Panc1 (cell line): ENCODE measurements around the gene ATRN. TPM values are rescaled to one million over a fixed set of nuclear protein-coding genes. Genes with fewer than 3 reads are reported as not detected.

ENCODE experiments used
- ATAC-seq: fragments of 200-7000 bp; cut with Tn5 transposase; 2 replicates; pipeline ENCODE4 v1.9.1; 2020; ENCODE audit warnings: mild to moderate bottlenecking, moderate library complexity
- BruUV-seq: library from RNA; stranded (reverse); fragments of 400-500 nt; replicated peaks from 2 replicates; lab custom pipeline; 2021; lab: Mats Ljungman, UMichigan
- CTCF ChIA-PET: fragments of 300-600 bp; sonication (Branson Sonifier 250); formaldehyde crosslinking; loops from one replicate; lab custom pipeline; 2022; ENCODE audit warnings: antibody characterized with exemption; lab: Charles Lee
- POLR2A ChIA-PET: fragments of 300-600 bp; sonication (Branson Sonifier 250); formaldehyde crosslinking; loops from one replicate; lab custom pipeline; 2022; ENCODE audit warnings: antibody characterized with exemption; lab: Charles Lee
- DNase-seq: peaks from one replicate; pipeline ENCODE4 v3.0.0-alpha.2; 2010; ENCODE audit warnings: low read depth, low spot score
- H3K27ac ChIP-seq: 2 replicates; pipeline ENCODE4 v1.5.1; 2011; ENCODE audit warnings: mild to moderate bottlenecking, low read length, inconsistent platforms
- H3K27me3 ChIP-seq: fragments of 200-500 bp; sonication (Bioruptor generic); 2 replicates; pipeline ENCODE4 v1.6.0; 2014; ENCODE audit warnings: low read length, inconsistent platforms; ENCODE audit not compliant: control insufficient read depth, insufficient read depth
- H3K36me3 ChIP-seq: fragments of 200-500 bp; sonication (Bioruptor generic); 2 replicates; pipeline ENCODE4 v1.5.1; 2014; ENCODE audit warnings: inconsistent platforms, mild to moderate bottlenecking, low read length, moderate library complexity; ENCODE audit not compliant: control insufficient read depth, insufficient read depth
- H3K4me1 ChIP-seq: 2 replicates; pipeline ENCODE4 v1.5.1; 2011; ENCODE audit warnings: inconsistent platforms, mild to moderate bottlenecking, low read length, moderate library complexity; ENCODE audit not compliant: control insufficient read depth, insufficient read depth
- H3K4me3 ChIP-seq, 2 experiments: 2 replicates each; pipeline ENCODE4 v1.5.1; 2011 to 2012; ENCODE audit warnings: low read depth in 2 of 2, low read length in 2 of 2, mild to moderate bottlenecking in 2 of 2, inconsistent platforms in 1 of 2, moderate library complexity in 1 of 2
- H3K9me3 ChIP-seq: fragments of 200-500 bp; sonication (Bioruptor generic); 2 replicates; pipeline ENCODE4 v1.5.1; 2014; ENCODE audit warnings: low read depth, mild to moderate bottlenecking, inconsistent platforms, low read length, moderate library complexity; ENCODE audit not compliant: control insufficient read depth, insufficient read depth
- POLR2AphosphoS5 ChIP-seq: IDR thresholded peaks from 2 replicates; pipeline ENCODE4 v1.6.1; 2012; ENCODE audit warnings: mild to moderate bottlenecking, low read depth, low read length, moderate library complexity
- REST ChIP-seq, 2 experiments: IDR thresholded peaks; 2 replicates each; pipeline ENCODE4 v1.6.1; 2011 to 2012; ENCODE audit warnings: low read depth in 2 of 2, control low read depth in 1 of 2, low read length in 1 of 2, mild to moderate bottlenecking in 1 of 2, moderate library complexity in 1 of 2; ENCODE audit not compliant: insufficient read depth in 1 of 2
- SIN3A ChIP-seq: IDR thresholded peaks from 2 replicates; pipeline ENCODE4 v1.6.1; 2012; ENCODE audit warnings: low read depth, mild to moderate bottlenecking, low read length, moderate library complexity, borderline replicate concordance; ENCODE audit not compliant: insufficient read depth
- TCF7L2 ChIP-seq: IDR thresholded peaks from 2 replicates; pipeline ENCODE4 v1.6.1; 2011; ENCODE audit warnings: mild to moderate bottlenecking, low read depth, low read length, inconsistent platforms
- in situ Hi-C: cut with HindIII; loops from 2 replicates; pipeline ENCODE4 v1.10.0; 2016; ENCODE audit warnings: low sequenced_read_pairs, low pct_unique_long_range_greater_than_20kb
- intact Hi-C: fragments of 100-400 bp; cut with micrococcal nuclease; formaldehyde crosslinking; loops from one replicate; pipeline ENCODE4 v1.10.0; 2022; ENCODE audit not compliant: unreplicated experiment
- total RNA-seq: library from RNA; stranded (reverse); gene quantifications from one replicate; pipeline ENCODE4 v1.2.1, GENCODE V29; 2021; ENCODE audit not compliant: unreplicated experiment
- TF ChIP-seq, protein P1 (sequence below): fragments of 450-650 bp; IDR thresholded peaks from 2 replicates; pipeline ENCODE4 v1.5.1; 2017; ENCODE audit warnings: mild to moderate bottlenecking

Gene ATRN
- total RNA-seq, 1 experiment from 2014 or later, result 33.8 TPM

GRCh38 chr20:3541887-3542721 lies 71.3 kb downstream of the ATRN start:
- no peak overlapping the region for H3K27ac ChIP-seq
- no peak overlapping the region for H3K4me3 ChIP-seq
- no peak for DNase-seq
- no peaks in the 10 kb centered on the region for H3K27me3 ChIP-seq
- ChIA-PET CTCF (no interaction called here), POLR2A (no interaction called here)
- H3K4me1 ChIP-seq, result no peaks in the 10 kb centered on the region
- no peaks in the 10 kb centered on the region for H3K36me3 ChIP-seq
- intact Hi-C loops (no loop called here), in situ Hi-C loops (no loop called here)
- TF ChIP-seq, protein P1, sequence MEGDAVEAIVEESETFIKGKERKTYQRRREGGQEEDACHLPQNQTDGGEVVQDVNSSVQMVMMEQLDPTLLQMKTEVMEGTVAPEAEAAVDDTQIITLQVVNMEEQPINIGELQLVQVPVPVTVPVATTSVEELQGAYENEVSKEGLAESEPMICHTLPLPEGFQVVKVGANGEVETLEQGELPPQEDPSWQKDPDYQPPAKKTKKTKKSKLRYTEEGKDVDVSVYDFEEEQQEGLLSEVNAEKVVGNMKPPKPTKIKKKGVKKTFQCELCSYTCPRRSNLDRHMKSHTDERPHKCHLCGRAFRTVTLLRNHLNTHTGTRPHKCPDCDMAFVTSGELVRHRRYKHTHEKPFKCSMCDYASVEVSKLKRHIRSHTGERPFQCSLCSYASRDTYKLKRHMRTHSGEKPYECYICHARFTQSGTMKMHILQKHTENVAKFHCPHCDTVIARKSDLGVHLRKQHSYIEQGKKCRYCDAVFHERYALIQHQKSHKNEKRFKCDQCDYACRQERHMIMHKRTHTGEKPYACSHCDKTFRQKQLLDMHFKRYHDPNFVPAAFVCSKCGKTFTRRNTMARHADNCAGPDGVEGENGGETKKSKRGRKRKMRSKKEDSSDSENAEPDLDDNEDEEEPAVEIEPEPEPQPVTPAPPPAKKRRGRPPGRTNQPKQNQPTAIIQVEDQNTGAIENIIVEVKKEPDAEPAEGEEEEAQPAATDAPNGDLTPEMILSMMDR, result no peak
- TF ChIP-seq SIN3A (no peak), REST (IDR thresholded peaks at IDR 0.05; ENCODE audit: insufficient read depth in 1 of 2, low read depth in 2 of 2, low read length in 1 of 2) (no peak), POLR2AphosphoS5 (no peak), TCF7L2 (no peak)
- ATAC-seq, result no peak
- BruUV-seq, result no TSS peak
- H3K9me3 ChIP-seq, result no peaks in the 10 kb centered on the region

DNA sequence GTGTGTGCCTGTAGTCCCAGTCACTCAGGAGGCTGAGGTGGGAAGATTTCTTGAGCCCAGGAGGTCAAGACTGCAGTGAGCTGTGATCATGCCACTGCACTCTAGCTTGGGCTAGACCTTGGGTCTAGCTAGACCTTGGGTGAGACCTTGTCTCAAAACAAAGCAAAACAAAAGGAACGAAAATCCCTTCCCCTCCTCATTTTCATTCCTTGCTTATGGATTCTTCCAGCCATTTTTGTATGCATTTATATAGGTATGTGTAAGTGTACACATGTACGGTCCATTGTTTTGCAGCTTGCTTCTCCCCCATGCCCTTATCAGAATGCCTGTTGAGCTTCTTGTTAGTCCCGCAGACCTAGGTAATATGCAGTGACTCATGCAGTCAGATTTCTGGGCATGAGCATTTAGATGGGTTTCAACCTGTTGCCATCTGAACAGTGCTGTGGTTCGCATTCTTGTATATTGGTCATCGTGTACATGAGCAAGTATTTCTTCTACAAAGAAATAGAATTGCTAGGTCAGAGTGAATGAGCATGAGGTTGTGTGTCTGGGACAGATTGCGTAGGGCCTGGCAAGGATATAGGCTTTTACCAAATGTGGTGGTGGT lies 73.2 kb downstream of the ATRN start:
- CTCF ChIA-PET, result no interaction called here
- BruUV-seq, result no TSS peak
- in situ Hi-C loops, result no loop called here
- no peaks in the 10 kb centered on the region for H3K9me3 ChIP-seq
- TF ChIP-seq SIN3A (no peak), POLR2AphosphoS5 (no peak), REST (IDR thresholded peaks at IDR 0.05; ENCODE audit: insufficient read depth in 1 of 2, low read depth in 2 of 2, low read length in 1 of 2) (no peak), TCF7L2 (no peak)
- TF ChIP-seq, protein P1, result no peak
- DNase-seq (no peak), ATAC-seq (no peak)
- POLR2A ChIA-PET, result no interaction called here
- peaks cover 1% of the 10 kb centered on the region for H3K36me3 ChIP-seq
- no peaks in the 10 kb centered on the region for H3K4me1 ChIP-seq
- no peaks in the 10 kb centered on the region for H3K27me3 ChIP-seq
- H3K27ac ChIP-seq, result no peak overlapping the region
- no peak overlapping the region for H3K4me3 ChIP-seq
- intact Hi-C loops, result no loop called here
